Upper lobe of left lung (tissue), 4 donors: Measurements from ENCODE around the gene CRIP2.

Experiments
- CTCF ChIP-seq, 6 experiments: fragments of 450-650 bp in 4 of 6; fragments of 200-600 bp in 2 of 6; sonication (generic) in 2 of 6; IDR thresholded peaks; one replicate each; pipeline ENCODE4 v1.5.1; 2016 to 2019; ENCODE audit warnings: antibody characterized with exemption in 6 of 6
- EP300 ChIP-seq, 4 donors: sonication (generic); formaldehyde crosslinking; IDR thresholded peaks; one replicate each; pipeline ENCODE4 v1.5.1; 2017; ENCODE audit warnings: antibody characterized with exemption in 4 of 4, control low read depth in 2 of 4

GRCh38 chr14:105476831-105477659 lies 2.4 kb downstream of the CRIP2 start:
- TF ChIP-seq CTCF (IDR thresholded peaks at IDR 0.05) (no peak), EP300 (IDR thresholded peaks at IDR 0.05) (peak in 1 of 4 donors; percentile 24)
